ENCODE measurements around the gene TMUB1.

DNA sequence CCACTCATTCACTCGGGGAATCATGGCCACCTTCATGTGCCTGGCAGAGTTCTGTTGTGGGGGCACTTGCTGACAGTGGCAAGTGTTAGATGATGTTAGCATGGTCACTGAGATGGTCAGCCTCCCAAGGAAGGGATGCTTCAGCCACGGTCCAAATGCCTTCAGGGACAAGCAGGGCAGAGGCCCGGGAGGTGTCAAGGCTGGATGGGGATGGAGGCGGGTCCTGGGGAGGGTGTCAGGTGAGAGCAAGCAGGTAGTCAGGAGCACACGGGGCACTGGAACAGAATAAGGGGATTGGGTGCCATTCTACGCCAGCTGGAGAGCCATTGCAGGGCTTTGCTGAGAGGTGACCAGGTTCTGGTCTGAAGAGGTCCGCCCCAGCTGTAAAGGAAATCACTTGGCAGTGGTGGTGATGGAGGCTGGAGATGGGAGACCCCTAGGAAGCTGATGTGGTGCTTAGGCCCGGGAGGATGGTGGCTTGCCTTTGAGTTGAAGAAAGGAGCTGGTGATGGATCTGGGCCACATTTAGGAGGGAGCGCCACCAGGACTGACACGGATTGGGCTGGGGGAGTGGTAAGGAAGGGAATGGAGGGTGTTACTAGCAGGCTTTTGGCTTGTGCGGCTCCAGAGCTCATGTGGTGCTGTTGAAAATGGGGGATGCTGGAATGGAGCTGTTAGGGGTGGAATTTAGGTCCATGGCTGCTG is 27.1 kb upstream of the TMUB1 start:
- TF ChIP-seq, protein P1, sequence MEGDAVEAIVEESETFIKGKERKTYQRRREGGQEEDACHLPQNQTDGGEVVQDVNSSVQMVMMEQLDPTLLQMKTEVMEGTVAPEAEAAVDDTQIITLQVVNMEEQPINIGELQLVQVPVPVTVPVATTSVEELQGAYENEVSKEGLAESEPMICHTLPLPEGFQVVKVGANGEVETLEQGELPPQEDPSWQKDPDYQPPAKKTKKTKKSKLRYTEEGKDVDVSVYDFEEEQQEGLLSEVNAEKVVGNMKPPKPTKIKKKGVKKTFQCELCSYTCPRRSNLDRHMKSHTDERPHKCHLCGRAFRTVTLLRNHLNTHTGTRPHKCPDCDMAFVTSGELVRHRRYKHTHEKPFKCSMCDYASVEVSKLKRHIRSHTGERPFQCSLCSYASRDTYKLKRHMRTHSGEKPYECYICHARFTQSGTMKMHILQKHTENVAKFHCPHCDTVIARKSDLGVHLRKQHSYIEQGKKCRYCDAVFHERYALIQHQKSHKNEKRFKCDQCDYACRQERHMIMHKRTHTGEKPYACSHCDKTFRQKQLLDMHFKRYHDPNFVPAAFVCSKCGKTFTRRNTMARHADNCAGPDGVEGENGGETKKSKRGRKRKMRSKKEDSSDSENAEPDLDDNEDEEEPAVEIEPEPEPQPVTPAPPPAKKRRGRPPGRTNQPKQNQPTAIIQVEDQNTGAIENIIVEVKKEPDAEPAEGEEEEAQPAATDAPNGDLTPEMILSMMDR (IDR thresholded peaks at IDR 0.05 in 8 of 11, conservative IDR thresholded peaks at IDR 0.05 in 3 of 11): no peak
- TF ChIP-seq POLR2A (IDR thresholded peaks at IDR 0.05): no peak

Measured in spleen (tissue), 7 donors.